ENCODE data around the gene DSTYK. TPM values are rescaled to one million over a fixed set of nuclear protein-coding genes. Genes with fewer than 3 reads are reported as not detected.

DSTYK gene
- total and polyA plus RNA-seq, 2 donors (not counting 3 experiments of a cell fraction or from before 2014, with no cell fraction given): 3.6 to 8.7 TPM

DNA sequence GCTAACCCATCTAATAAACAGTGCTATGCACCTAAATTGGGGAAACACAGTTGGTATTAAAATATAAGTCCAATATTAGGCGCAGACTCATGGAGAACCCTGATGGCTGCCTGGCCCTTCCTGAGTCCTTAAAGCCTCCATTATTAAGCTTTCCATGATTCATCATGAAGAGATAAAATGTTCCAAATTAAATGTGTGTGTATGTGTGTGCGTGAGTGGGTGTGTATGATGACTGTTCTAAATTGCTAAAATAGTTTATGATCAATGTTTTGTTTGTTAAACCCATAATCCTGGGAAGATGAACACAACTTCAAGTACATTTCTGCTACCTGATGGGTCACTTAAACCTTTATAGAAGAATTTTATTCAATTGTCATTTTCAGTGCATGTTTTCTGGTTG, 83.5 kb downstream of the DSTYK start:
- no TSS peak for BruUV-seq (replicated peaks)
- H3K79me2 ChIP-seq (ENCODE audit: control insufficient read depth, insufficient read depth, low read length): no peaks in the 10 kb centered on the region
- H3K9ac ChIP-seq (replicated peaks; ENCODE audit: extremely low read depth, insufficient read depth, low read length): no peak overlapping the region
- no peaks in the 10 kb centered on the region for H4K20me1 ChIP-seq (replicated peaks; ENCODE audit: control insufficient read depth, extremely low read depth, insufficient read depth, low read length)
- no peaks in the 10 kb centered on the region for H3K9me1 ChIP-seq (replicated peaks; ENCODE audit: control insufficient read depth, extremely low read depth, insufficient read depth, low read length)
- H3K4me2 ChIP-seq (ENCODE audit: insufficient read depth, low read length): no peak overlapping the region
- no peak overlapping the region for H3K4me3 ChIP-seq (replicated peaks in 1 of 3; ENCODE audit: insufficient read depth in 1 of 3, low read depth in 1 of 3, low read length in 3 of 3)
- intact Hi-C loops (cut with micrococcal nuclease) (no loop called here), dilution Hi-C loops (cut with MboI; ENCODE audit: extremely low pct_ligation_motif_present, low sequenced_read_pairs) (no loop called here)
- DNase-seq (ENCODE audit: low read depth, low spot score) (no peak), FAIRE-seq (no peak)
- H3K27ac ChIP-seq (ENCODE audit: insufficient read depth, low read depth, low read length): no peak overlapping the region
- H3K4me1 ChIP-seq (ENCODE audit: control insufficient read depth, extremely low read depth, insufficient read depth, low read length): no peaks in the 10 kb centered on the region
- no peak overlapping the region for H2AFZ ChIP-seq (ENCODE audit: low read depth, low read length)
- no peaks in the 10 kb centered on the region for H3K36me3 ChIP-seq (ENCODE audit: control insufficient read depth in 2 of 2, extremely low read depth in 1 of 2, insufficient read depth in 2 of 2, low read length in 2 of 2)
- no peaks in the 10 kb centered on the region for H3K9me3 ChIP-seq (replicated peaks; ENCODE audit: control insufficient read depth, insufficient read depth, low read length)
- TF ChIP-seq EZH2 (IDR thresholded peaks at IDR 0.05; ENCODE audit: borderline replicate concordance, low read depth, low read length, severe bottlenecking) (no peak), POLR2AphosphoS5 (IDR thresholded peaks at IDR 0.05; ENCODE audit: insufficient read depth, low read depth, low read length) (no peak), GATA2 (IDR thresholded peaks at IDR 0.05; ENCODE audit: insufficient read depth, insufficient read length, low read depth, low read length) (no peak), JUN (IDR thresholded peaks at IDR 0.05; ENCODE audit: borderline replicate concordance, insufficient read depth, insufficient read length, low read depth) (no peak), POLR2A (IDR thresholded peaks at IDR 0.05; ENCODE audit: low read depth, low read length) (no peak), FOS (IDR thresholded peaks at IDR 0.05; ENCODE audit: borderline replicate concordance, insufficient read depth, low read length) (no peak), MYC (IDR thresholded peaks at IDR 0.05; ENCODE audit: low read depth, low read length) (no peak)
- TF ChIP-seq, protein P1, sequence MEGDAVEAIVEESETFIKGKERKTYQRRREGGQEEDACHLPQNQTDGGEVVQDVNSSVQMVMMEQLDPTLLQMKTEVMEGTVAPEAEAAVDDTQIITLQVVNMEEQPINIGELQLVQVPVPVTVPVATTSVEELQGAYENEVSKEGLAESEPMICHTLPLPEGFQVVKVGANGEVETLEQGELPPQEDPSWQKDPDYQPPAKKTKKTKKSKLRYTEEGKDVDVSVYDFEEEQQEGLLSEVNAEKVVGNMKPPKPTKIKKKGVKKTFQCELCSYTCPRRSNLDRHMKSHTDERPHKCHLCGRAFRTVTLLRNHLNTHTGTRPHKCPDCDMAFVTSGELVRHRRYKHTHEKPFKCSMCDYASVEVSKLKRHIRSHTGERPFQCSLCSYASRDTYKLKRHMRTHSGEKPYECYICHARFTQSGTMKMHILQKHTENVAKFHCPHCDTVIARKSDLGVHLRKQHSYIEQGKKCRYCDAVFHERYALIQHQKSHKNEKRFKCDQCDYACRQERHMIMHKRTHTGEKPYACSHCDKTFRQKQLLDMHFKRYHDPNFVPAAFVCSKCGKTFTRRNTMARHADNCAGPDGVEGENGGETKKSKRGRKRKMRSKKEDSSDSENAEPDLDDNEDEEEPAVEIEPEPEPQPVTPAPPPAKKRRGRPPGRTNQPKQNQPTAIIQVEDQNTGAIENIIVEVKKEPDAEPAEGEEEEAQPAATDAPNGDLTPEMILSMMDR (IDR thresholded peaks at IDR 0.05; ENCODE audit: extremely low read depth in 1 of 2, insufficient read depth in 1 of 2, low read depth in 1 of 2, low read length in 2 of 2): no peak
- TF ChIP-seq, protein P2, sequence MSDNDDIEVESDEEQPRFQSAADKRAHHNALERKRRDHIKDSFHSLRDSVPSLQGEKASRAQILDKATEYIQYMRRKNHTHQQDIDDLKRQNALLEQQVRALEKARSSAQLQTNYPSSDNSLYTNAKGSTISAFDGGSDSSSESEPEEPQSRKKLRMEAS (IDR thresholded peaks at IDR 0.05; ENCODE audit: insufficient read depth, insufficient read length): no peak
- ChIA-PET POLR2A (no interaction called here), CTCF (interaction anchor here (1.4 kb wide), 1 partner anchor 13 kb away, joined by 3 read pairs; no protein-coding TSS in a partner anchor)
- H3K27me3 ChIP-seq (ENCODE audit: control insufficient read depth in 2 of 2, insufficient read depth in 2 of 2, low read length in 2 of 2): no peaks in the 10 kb centered on the region
